Measurements from ENCODE around the gene MAP4K1. TPM values are rescaled to one million over a fixed set of nuclear protein-coding genes. Genes with fewer than 3 reads are reported as not detected.
"Not testable (repeated sequence)": the region's sequence is repeated elsewhere in the genome, so short reads cannot be mapped to it uniquely, and the experiment has no call there.

The MAP4K1 gene
- total RNA-seq, 1 experiment from 2014 or later: 0.29 TPM

DNA sequence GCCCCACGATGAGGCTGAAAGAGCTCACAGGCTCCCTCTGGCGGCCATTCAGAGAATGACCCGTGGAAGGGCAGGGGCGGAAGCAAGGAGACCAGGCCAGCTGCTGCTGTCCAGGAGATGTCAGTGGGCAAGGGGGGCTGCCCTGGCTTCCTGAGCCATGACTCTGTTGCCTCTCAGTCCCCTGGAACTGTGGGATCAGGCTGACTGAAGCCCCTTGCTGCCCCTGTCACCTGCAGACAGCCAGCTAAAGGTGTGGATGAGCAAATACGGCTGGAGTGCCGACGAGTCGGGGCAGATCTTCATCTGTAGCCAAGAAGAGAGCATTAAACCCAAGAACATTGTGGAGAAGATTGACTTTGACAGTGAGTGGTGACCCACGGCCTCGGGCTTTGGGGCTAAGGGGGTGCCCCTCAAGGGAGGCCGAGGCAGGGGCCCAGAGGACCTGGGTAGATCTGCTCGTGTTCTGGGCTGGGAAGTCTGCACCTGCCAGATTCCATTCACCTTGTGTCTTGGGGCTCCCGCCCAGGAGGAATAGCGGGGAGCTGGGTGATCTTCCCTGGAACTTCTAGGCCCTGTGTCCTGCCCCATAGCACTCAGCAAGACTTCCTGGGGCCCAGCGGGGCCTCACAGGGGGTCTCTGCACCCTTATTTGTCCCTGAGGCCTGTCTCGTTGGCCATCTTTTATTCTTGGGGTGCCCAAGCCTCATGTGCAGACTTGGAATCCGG is 17.2 kb upstream of the MAP4K1 start:
- in situ Hi-C loops (cut with HindIII; ENCODE audit: low pct_unique_long_range_greater_than_20kb, low sequenced_read_pairs): no loop called here
- DNase-seq (ENCODE audit: low read depth, low spot score): peak; percentile 75

DNA sequence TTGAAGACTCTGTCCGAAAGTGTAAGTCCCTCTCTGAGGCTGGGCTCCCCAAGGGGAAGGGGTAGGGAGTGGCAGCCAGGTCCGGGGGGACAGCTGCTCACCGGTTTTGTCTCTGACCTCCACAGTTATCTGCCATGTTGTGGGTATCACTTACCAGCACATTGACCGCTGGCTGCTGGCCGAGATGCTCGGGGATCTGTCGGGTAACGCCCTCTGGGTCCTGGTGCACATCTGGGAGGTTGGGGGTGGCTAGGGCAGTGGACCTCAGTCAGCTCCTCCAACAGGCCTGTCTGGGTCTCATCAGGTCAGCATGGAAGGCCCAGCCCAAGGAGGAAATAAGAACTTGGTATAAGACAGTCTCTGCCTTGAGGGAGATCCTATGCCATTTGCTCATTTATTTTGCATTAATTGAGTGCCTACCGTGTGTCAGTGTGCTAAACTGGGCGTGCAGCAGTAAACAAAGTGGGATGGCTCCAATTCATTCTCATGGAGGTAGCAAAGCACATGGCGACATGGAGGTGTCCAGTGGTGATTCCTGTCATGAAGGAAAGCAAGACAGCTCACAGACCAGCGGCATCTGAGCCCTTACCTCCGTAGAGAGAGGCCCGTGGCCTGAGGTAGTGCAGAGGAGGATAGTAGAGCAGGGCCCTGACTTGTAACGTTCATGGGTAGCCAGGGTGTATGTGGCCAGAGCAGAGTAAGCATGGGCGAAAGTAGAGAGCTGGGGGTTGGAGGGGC is 14.9 kb upstream of the MAP4K1 start:
- in situ Hi-C loops (cut with HindIII; ENCODE audit: low pct_unique_long_range_greater_than_20kb, low sequenced_read_pairs): no loop called here
- no peak for DNase-seq (ENCODE audit: low read depth, low spot score)

GRCh38 chr19:38631811-38632475 is 14.2 kb upstream of the MAP4K1 start:
- in situ Hi-C loops (cut with HindIII; ENCODE audit: low pct_unique_long_range_greater_than_20kb, low sequenced_read_pairs); DNase-seq (ENCODE audit: low read depth, low spot score): not testable (repeated sequence)

DNA sequence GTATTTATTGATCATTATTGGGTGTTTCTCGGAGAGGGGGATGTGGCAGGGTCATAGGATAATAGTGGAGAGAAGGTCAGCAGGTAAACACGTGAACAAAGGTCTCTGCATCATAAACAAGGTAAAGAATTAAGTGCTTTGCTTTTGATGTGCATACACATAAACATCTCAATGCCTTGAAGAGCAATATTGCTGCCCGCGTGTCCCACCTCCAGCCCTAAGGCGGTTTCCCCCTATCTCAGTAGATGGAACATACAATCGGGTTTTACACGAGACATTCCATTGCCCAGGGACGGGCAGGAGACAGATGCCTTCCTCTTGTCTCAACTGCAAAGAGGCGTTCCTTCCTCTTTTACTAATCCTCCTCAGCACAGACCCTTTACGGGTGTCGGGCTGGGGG is 13.5 kb upstream of the MAP4K1 start:
- DNase-seq (ENCODE audit: low read depth, low spot score); in situ Hi-C loops (cut with HindIII; ENCODE audit: low pct_unique_long_range_greater_than_20kb, low sequenced_read_pairs): not testable (repeated sequence)

DNA sequence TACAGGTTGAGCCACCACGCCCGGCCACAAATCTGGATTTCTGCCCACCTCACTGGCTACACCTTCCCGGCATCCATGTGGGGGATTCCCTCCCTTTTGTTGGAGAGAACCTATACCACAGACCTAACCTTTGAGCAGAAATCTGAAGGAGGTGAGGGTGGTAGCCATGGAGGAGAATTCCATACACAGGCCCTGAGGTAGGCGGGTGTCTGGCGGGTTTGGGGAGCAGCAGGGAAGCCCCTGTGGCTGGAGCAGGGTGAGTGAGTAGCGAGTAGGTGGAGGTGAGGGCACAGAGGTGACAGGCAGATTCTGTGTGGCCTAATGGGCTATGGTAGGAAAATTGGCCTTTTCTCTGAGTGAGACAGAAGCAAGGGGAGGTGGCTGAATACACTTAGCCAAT is 11.8 kb upstream of the MAP4K1 start:
- in situ Hi-C loops (cut with HindIII; ENCODE audit: low pct_unique_long_range_greater_than_20kb, low sequenced_read_pairs): no loop called here
- no peak for DNase-seq (ENCODE audit: low read depth, low spot score)

GRCh38 chr19:38626401-38626800 is 8.6 kb upstream of the MAP4K1 start:
- in situ Hi-C loops (cut with HindIII; ENCODE audit: low pct_unique_long_range_greater_than_20kb, low sequenced_read_pairs): no loop called here
- no peak for DNase-seq (ENCODE audit: low read depth, low spot score)

DNA sequence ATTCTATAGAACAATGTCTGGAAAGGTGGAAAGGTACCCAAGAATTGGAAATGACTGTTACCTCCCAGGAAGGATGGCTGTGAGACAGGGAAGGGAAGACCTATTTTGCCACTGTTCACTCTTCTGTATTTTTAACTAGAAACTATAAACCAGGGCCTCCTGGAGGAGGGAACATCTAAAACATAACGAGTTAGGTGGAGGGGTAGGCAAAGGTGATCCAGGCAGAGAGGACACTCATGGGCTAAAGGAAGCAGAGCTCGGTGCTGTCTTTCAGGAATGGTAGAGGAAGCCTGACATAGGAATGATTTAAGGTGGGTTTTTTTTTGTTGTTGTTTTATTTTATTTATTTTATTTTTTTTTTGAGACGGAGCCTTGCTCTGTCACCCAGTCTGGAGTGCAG is 7.1 kb upstream of the MAP4K1 start:
- in situ Hi-C loops (cut with HindIII; ENCODE audit: low pct_unique_long_range_greater_than_20kb, low sequenced_read_pairs): no loop called here
- DNase-seq (ENCODE audit: low read depth, low spot score): no peak

DNA sequence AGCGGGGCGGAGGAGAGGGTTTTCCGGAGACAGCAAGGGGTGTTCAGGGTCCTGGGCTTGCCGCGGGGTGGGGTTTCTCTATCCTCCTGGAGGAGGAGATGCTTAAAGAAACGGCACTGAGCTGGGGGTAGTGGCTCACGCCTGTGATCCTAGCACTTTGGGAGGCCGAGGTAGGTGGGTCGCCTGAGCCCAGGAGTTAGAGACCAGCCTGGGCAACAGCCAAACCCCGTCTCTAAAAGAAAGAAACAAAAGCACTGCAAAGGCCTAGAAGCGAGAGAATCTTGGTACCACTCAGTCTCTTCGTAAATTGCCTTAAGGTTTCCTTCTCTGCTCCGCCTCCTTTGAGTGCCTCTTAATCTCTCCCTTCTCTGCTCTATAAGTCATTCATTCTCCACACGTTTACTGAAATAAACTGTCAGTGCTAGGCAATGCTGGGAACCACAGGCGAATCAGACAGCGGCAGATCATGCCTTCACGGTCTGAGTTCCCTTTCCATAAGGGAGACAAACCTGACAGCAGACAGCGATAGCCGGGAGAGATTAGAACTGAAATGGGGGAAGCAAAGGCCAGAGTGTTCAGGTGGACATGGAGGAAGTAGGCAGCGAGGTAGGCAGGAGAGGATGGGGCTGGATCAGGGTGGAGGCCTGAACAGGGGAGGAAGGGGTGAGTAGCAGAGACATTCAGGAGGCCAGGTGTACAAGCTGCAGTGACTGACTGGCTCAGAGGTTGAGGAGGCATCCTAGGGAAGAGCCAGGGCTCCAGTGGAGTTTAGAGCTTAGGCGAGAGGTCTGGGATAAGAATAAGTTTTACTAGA is 1.8 kb upstream of the MAP4K1 start:
- DNase-seq (ENCODE audit: low read depth, low spot score): no peak
- in situ Hi-C loops (cut with HindIII; ENCODE audit: low pct_unique_long_range_greater_than_20kb, low sequenced_read_pairs): no loop called here

GRCh38 chr19:38618590-38619360 is 1.0 kb upstream of the MAP4K1 start, which contains the start of gene EIF3K:
Gene EIF3K (plus strand): TSS chr19:38619188. CDS start chr19:38619269, 81 bp downstream.
- in situ Hi-C loops (cut with HindIII; ENCODE audit: low pct_unique_long_range_greater_than_20kb, low sequenced_read_pairs): no loop called here
- peak; percentile 98 for DNase-seq (ENCODE audit: low read depth, low spot score)

GRCh38 chr19:38617283-38617763 is 430 bp downstream of the MAP4K1 start:
- DNase-seq (ENCODE audit: low read depth, low spot score): no peak
- in situ Hi-C loops (cut with HindIII; ENCODE audit: low pct_unique_long_range_greater_than_20kb, low sequenced_read_pairs): no loop called here

DNA sequence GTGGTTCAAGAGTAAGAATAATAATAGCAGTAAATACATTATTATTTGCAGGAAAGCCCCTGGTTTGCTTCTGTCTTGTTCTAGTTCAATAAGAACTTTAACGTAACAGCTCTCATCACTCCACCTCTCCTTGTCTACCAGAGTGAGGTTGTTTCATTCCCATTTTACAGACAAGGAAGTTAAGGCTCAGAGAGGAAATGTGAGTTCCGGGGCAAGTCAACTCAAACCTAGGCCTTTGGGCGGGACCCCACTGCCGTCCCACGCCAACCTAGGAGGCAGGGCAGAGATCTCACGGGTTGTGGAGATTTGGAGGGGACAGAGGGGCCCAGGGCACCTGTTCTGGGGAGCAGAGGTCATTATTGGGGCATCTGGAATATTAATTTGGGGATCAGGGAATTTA is 1.5 kb downstream of the MAP4K1 start:
- in situ Hi-C loops (cut with HindIII; ENCODE audit: low pct_unique_long_range_greater_than_20kb, low sequenced_read_pairs): no loop called here
- no peak for DNase-seq (ENCODE audit: low read depth, low spot score)

DNA sequence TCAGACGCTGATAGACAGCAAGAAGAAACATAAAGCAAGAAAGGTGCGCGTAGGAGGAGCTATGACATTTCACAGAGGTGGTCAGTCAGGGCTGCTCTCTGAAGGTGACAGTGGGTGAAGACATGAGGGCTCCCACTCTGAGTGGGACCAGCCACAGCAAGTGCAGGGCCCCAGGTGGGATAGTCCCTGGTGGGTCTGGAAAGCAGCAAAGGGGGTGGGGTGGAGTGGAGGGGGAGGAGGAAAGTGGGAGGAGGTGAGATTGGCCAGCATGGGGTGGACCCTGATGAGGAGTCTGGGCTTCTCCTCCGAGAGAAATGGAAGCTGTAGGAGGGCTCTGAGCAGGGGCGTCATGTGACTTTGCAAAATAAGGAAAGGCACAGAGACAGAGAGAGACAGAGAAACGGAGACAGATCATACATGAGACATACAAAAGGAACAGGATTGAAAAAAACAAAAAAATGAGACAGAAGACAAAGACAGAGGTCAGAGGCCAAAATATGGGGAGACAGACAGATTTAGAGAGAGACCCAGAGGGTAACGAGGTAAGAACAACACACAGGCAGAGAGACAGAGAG is 2.7 kb downstream of the MAP4K1 start:
- in situ Hi-C loops (cut with HindIII; ENCODE audit: low pct_unique_long_range_greater_than_20kb, low sequenced_read_pairs): no loop called here
- DNase-seq (ENCODE audit: low read depth, low spot score): no peak

DNA sequence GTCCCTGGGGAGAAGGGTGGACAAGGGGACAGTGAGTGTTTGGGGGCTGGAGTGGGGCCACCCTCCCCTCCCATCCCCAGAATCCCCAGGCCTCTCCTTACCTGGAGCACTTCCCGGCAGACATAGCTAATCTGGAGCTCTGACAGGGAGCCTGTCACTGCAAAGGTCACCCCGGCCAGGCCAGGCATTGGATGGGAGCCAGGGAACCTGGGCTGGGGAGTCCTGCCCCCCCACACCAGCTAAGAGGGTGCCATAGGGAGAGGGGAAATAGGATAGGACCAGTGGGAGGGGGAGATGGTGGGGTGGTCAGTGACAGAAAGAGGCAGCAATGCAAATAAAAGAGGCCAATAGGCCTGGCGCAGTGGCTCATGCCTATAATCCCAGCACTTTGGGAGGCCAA is 3.5 kb downstream of the MAP4K1 start:
- in situ Hi-C loops (cut with HindIII; ENCODE audit: low pct_unique_long_range_greater_than_20kb, low sequenced_read_pairs): no loop called here
- no peak for DNase-seq (ENCODE audit: low read depth, low spot score)

GRCh38 chr19:38606131-38606530 is 11.6 kb downstream of the MAP4K1 start:
- in situ Hi-C loops (cut with HindIII; ENCODE audit: low pct_unique_long_range_greater_than_20kb, low sequenced_read_pairs): no loop called here
- no peak for DNase-seq (ENCODE audit: low read depth, low spot score)

- DNase-seq (ENCODE audit: low read depth, low spot score); in situ Hi-C loops (cut with HindIII; ENCODE audit: low pct_unique_long_range_greater_than_20kb, low sequenced_read_pairs): not testable (repeated sequence)
Observed at GRCh38 chr19:38602856-38603255, 14.9 kb downstream of the MAP4K1 start.

- in situ Hi-C loops (cut with HindIII; ENCODE audit: low pct_unique_long_range_greater_than_20kb, low sequenced_read_pairs): no loop called here
- no peak for DNase-seq (ENCODE audit: low read depth, low spot score)
Observed at GRCh38 chr19:38599722-38600121, 18.0 kb downstream of the MAP4K1 start.

GRCh38 chr19:38597075-38597474 is 20.7 kb downstream of the MAP4K1 start:
- in situ Hi-C loops (cut with HindIII; ENCODE audit: low pct_unique_long_range_greater_than_20kb, low sequenced_read_pairs): no loop called here
- no peak for DNase-seq (ENCODE audit: low read depth, low spot score)

Data from SK-MEL-5 (cell line).